ENCODE data around the gene STAP2. TPM values are rescaled to one million over a fixed set of nuclear protein-coding genes. Genes with fewer than 3 reads are reported as not detected.

The STAP2 gene
- total and polyA plus RNA-seq, 9 of the 15 experiments (the other 6 are each of a cell fraction or from before 2014, with no cell fraction given), result 1.2 to 9.8 (median 4.5) TPM

DNA sequence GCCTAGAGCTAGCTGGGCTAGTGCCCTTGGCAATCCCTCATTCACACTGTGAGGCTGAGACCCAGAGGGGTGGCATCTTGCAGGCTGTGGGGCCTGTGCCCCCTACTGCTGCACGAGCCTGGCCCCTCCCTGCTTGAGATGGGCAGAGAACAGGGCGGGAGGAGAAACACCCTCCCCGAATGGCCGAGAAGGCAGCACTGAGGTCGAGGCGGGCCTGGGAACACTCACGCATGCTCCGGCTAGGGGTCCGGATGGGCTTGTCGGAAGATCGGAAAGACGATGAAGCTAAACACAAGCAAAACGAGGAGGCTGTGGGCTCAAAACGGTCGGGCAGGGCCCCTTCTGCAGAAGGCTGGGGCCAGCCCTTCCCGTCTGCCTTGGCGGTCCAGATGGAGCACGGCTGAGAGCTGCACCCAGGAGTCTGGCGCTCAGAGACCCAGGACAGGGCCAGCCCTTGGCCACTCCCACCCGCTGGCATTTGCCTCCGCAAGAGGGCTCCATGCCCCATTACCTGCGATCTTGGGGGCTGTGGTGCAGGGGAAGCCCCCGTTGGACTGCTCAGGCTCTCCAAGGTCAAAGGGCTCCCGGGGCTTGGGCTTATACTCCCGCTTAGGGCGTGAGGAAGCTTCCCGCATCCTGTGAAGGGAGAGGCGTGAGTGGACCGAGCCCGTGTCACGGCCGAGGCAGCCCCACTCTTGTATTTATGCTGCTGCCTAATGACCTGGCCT, 23.6 kb upstream of the STAP2 start (continued):
- TF ChIP-seq ZNF609 (CRISPR knock-in tag; IDR thresholded peaks at IDR 0.05; ENCODE audit: borderline replicate concordance) (no peak), CREBBP (IDR thresholded peaks at IDR 0.05; ENCODE audit: low read depth, low read length) (no peak), MTA1 (IDR thresholded peaks at IDR 0.05; ENCODE audit: borderline replicate concordance) (no peak), SP1 (CRISPR knock-in tag; IDR thresholded peaks at IDR 0.05) (no peak), POLR2G (IDR thresholded peaks at IDR 0.05; ENCODE audit: low read depth, low read length) (peak; percentile 57), HDAC3 (IDR thresholded peaks at IDR 0.05; ENCODE audit: borderline replicate concordance, partially characterized antibody) (no peak), HMG20A (CRISPR knock-in tag; conservative IDR thresholded peaks at IDR 0.05) (no peak), ZNF398 (CRISPR knock-in tag; IDR thresholded peaks at IDR 0.05) (no peak)
- TF ChIP-seq, protein P1, sequence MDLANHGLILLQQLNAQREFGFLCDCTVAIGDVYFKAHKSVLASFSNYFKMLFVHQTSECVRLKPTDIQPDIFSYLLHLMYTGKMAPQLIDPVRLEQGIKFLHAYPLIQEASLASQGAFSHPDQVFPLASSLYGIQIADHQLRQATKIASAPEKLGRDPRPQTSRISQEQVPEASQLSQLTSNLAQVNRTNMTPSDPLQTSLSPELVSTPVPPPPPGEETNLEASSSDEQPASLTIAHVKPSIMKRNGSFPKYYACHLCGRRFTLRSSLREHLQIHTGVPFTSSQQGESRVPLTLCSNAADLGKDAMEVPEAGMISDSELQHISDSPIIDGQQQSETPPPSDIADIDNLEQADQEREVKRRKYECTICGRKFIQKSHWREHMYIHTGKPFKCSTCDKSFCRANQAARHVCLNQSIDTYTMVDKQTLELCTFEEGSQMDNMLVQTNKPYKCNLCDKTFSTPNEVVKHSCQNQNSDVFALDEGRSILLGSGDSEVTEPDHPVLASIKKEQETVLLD (IDR thresholded peaks at IDR 0.05), result no peak
